CD4-positive, alpha-beta T cell treated with Interleukin-6 at 100 ng/mL for 8 hours (primary cell): ENCODE data around the gene SAE1.
"Not testable (repeated sequence)": the region's sequence is repeated elsewhere in the genome, so short reads cannot be mapped to it uniquely, and the experiment has no call there.

ENCODE experiments used
- DNase-seq: peaks from one replicate; pipeline ENCODE4 v3.0.0-alpha.2; 2020; ENCODE audit warnings: mixed read lengths, low spot score

SAE1 gene

GRCh38 chr19:47240996-47241918, 110.6 kb downstream of the SAE1 start:
- peak; percentile 90 for DNase-seq

GRCh38 chr19:47241919-47242577, 111.4 kb downstream of the SAE1 start:
- DNase-seq: no peak

GRCh38 chr19:47243364-47243775, 112.7 kb downstream of the SAE1 start:
- no peak for DNase-seq

- DNase-seq: peak; percentile 90
Observed at GRCh38 chr19:47243776-47244547, 113.3 kb downstream of the SAE1 start.

- peak; percentile 75 for DNase-seq
Observed at GRCh38 chr19:47247308-47247990, 116.8 kb downstream of the SAE1 start.

GRCh38 chr19:47253016-47253415, 122.4 kb downstream of the SAE1 start:
- not testable (repeated sequence) for DNase-seq

GRCh38 chr19:47253467-47253881, 122.8 kb downstream of the SAE1 start:
- no peak for DNase-seq

GRCh38 chr19:47253970-47254369, 123.3 kb downstream of the SAE1 start:
- DNase-seq: no peak

GRCh38 chr19:47255879-47256692, 125.5 kb downstream of the SAE1 start, which contains the start of gene CCDC9:
Gene CCDC9, plus strand, starts transcription at chr19:47256525. Its CDS starts 1,876 bp downstream, at chr19:47258401.
- DNase-seq: peak; percentile 91

- DNase-seq: peak; percentile 99
Observed at GRCh38 chr19:47256693-47257410, 126.2 kb downstream of the SAE1 start.

GRCh38 chr19:47257411-47258169, 127.0 kb downstream of the SAE1 start:
- no peak for DNase-seq

- DNase-seq: no peak
Observed at GRCh38 chr19:47258434-47258833, 127.8 kb downstream of the SAE1 start.

- no peak for DNase-seq
Observed at GRCh38 chr19:47258895-47259555, 128.4 kb downstream of the SAE1 start.
